Epithelial cell of proximal tubule (primary cell): ENCODE data around the gene COL4A2. TPM values are rescaled to one million over a fixed set of nuclear protein-coding genes. Genes with fewer than 3 reads are reported as not detected.

ENCODE experiments used
- DNase-seq: peaks from one replicate; pipeline ENCODE4 v3.0.0-alpha.2; 2011; ENCODE audit warnings: low read depth
- H3K4me3 ChIP-seq: 2 replicates; pipeline ENCODE4 v1.5.1; 2011; ENCODE audit warnings: low read depth, mild to moderate bottlenecking, low read length
- total RNA-seq: library from RNA; depleted of rRNA; stranded (reverse); fragments of >200 nt; gene quantifications from 2 replicates; pipeline ENCODE4 v1.2.3, GENCODE V29; 2015
- TF ChIP-seq, protein P1 (sequence below): conservative IDR thresholded peaks from 2 replicates; pipeline ENCODE4 v1.5.1; 2012; ENCODE audit warnings: low read depth, mild to moderate bottlenecking, low read length

Gene COL4A2
- total RNA-seq, 1 donor from 2014 or later, result 728 TPM

DNA sequence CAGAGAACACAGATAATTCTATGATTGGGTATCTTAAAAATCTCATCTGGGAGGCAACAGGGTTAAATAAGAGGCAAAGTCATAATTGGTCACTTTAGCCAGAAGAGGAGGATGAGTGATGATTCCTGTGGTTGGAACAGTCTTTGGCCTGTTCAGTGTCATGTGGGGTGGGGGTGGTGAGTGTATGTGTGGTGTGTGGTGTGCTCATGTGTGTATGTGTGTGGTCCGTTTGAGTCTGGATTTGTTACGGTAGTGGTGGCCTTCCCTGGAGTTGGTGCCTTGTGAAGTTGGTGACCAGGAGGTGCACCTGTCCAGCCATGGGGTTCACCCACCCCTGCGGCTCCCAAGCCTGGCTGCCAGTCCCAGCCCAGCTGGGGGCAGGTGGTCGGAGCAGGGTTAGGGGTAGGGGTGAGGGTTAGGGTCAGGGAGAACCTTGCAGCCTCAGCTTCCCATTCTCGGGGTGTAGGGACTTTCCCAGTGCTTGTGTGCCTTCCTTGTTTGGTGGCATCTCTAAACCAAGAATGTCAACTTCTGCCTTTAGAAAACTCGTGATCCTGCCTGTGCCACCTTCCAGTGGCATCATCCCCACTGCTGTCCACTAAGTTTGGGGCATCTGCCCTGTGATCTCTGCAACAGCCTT lies 156.9 kb downstream of the COL4A2 start:
- TF ChIP-seq, protein P1, sequence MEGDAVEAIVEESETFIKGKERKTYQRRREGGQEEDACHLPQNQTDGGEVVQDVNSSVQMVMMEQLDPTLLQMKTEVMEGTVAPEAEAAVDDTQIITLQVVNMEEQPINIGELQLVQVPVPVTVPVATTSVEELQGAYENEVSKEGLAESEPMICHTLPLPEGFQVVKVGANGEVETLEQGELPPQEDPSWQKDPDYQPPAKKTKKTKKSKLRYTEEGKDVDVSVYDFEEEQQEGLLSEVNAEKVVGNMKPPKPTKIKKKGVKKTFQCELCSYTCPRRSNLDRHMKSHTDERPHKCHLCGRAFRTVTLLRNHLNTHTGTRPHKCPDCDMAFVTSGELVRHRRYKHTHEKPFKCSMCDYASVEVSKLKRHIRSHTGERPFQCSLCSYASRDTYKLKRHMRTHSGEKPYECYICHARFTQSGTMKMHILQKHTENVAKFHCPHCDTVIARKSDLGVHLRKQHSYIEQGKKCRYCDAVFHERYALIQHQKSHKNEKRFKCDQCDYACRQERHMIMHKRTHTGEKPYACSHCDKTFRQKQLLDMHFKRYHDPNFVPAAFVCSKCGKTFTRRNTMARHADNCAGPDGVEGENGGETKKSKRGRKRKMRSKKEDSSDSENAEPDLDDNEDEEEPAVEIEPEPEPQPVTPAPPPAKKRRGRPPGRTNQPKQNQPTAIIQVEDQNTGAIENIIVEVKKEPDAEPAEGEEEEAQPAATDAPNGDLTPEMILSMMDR, result no peak
- no peak overlapping the region for H3K4me3 ChIP-seq
- DNase-seq, result no peak

GRCh38 chr13:110464556-110465333 lies 157.7 kb downstream of the COL4A2 start:
- TF ChIP-seq, protein P1, result no peak
- DNase-seq, result no peak
- H3K4me3 ChIP-seq, result no peak overlapping the region

DNA sequence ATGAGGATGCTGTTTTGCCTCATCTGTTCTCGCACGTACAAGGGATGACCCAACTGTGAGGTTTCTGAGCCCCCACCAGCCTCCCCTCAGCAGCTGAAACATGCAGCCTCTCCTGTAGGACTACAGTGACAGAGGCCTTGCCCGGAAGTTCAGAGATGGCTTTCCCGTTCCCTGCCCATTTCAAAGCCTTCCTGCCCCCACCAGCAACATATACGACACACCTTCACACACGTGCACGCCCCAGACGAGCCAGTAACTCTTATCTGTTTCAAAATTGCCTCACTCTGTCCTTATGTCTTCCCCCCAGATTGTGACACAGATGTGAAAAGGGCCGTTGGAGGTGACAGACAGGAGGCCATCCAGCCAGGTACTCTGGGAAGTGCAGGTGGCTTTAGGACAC lies 158.6 kb downstream of the COL4A2 start:
- no peak overlapping the region for H3K4me3 ChIP-seq
- TF ChIP-seq, protein P1, result no peak
- DNase-seq, result no peak

DNA sequence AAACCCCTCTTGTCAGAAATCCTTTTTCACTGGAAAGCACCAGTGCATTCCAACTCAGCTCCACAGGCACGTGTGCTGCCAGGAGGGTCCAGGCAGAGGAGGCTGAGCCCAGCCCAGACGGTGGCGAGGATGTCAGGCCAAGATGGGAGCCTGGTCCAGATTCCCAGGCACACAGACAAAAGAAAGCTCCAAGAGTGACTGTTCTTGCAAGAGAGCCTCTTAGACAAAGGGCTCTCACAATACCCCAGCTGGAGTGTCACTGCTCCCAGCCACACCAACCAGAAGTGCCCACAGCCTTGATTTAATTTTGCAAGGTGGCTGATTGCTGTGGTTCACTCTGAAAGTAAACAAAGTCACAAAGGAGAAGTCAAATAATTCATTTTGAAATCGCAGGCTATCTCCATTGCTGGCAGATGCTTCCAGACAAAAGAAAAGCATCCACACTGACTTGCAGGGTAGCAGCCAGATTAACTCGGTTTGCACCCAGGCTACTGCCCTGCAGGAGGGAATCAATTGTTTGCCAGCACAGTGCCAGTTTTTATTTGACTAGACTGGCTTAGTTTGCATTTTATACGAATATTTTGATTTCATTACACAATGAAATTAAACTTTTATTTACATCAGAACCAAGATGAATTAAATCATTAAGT lies 159.3 kb downstream of the COL4A2 start:
- TF ChIP-seq, protein P1, result no peak
- no peak for DNase-seq
- no peak overlapping the region for H3K4me3 ChIP-seq

- TF ChIP-seq, protein P1, result no peak
- no peak for DNase-seq
- no peak overlapping the region for H3K4me3 ChIP-seq
Observed at GRCh38 chr13:110467516-110468110, 160.5 kb downstream of the COL4A2 start.

GRCh38 chr13:110468986-110469495 lies 162.0 kb downstream of the COL4A2 start:
- H3K4me3 ChIP-seq, result no peak overlapping the region
- no peak for DNase-seq
- TF ChIP-seq, protein P1, result no peak
